Endothelial cell of umbilical vein (primary cell): ENCODE data around the gene ECE2. TPM values are rescaled to one million over a fixed set of nuclear protein-coding genes. Genes with fewer than 3 reads are reported as not detected.
A peak's percentile ranks its signal among the peaks of the same experiment; 100 is the strongest.

Source experiments
- BruUV-seq: library from RNA; stranded (reverse); fragments of 400-500 nt; replicated peaks from 2 replicates; lab custom pipeline; 2021; lab: Mats Ljungman, UMichigan
- CTCF ChIA-PET: fragments of 300-600, 350-600 bp; sonication (Branson Sonifier 250); formaldehyde crosslinking; loops from one replicate; lab custom pipeline; 2021; ENCODE audit warnings: antibody characterized with exemption, inconsistent platforms; lab: Charles Lee
- POLR2A ChIA-PET: fragments of 300-600, 350-600 bp; sonication (Branson Sonifier 250); formaldehyde crosslinking; loops from one replicate; lab custom pipeline; 2021; ENCODE audit warnings: antibody characterized with exemption, inconsistent platforms; lab: Charles Lee
- DNase-seq: peaks from one replicate; pipeline ENCODE4 v3.0.0-alpha.2; 2011; ENCODE audit warnings: low read depth, low spot score
- FAIRE-seq: peaks from 2 replicates; lab custom pipeline; 2011; peaks lifted over from hg19 to GRCh38; lab: Jason Lieb, UNC
- H2AFZ ChIP-seq: 2 replicates; pipeline ENCODE4 v1.6.0; 2012; ENCODE audit warnings: low read depth, low read length, control low read depth, inconsistent platforms
- H3K27ac ChIP-seq: 2 replicates; pipeline ENCODE4 v1.5.1; 2011; ENCODE audit warnings: low read depth, mild to moderate bottlenecking, control low read depth, low read length, moderate library complexity; ENCODE audit not compliant: insufficient read depth
- H3K27me3 ChIP-seq, 2 experiments: 2 replicates each; pipeline versions ENCODE4 v1.6.0 to v1.6.1; 2011; ENCODE audit warnings: low read length in 2 of 2, mixed read lengths in 1 of 2; ENCODE audit not compliant: control insufficient read depth in 2 of 2, insufficient read depth in 2 of 2
- H3K36me3 ChIP-seq, 2 experiments: 2 replicates in 1 of 2; 3 replicates in 1 of 2; pipeline ENCODE4 v1.5.1; 2011; ENCODE audit warnings: low read length in 2 of 2, mild to moderate bottlenecking in 1 of 2, moderate library complexity in 1 of 2; ENCODE audit not compliant: control insufficient read depth in 2 of 2, insufficient read depth in 2 of 2; ENCODE audit errors: extremely low read depth in 1 of 2
- H3K4me1 ChIP-seq: 3 replicates; pipeline ENCODE4 v1.5.1; 2011; ENCODE audit warnings: mild to moderate bottlenecking, low read length; ENCODE audit not compliant: control insufficient read depth, insufficient read depth; ENCODE audit errors: extremely low read depth
- H3K4me2 ChIP-seq: 2 replicates; pipeline ENCODE4 v1.6.1; 2011; ENCODE audit warnings: low read length, control low read depth, mixed read lengths; ENCODE audit not compliant: insufficient read depth
- H3K4me3 ChIP-seq, 3 experiments: fragments of 200-600 bp in 1 of 3; sonication (generic), shearing (Covaris generic) in 1 of 3; replicated peaks in 1 of 3; 2 replicates each; pipeline ENCODE4 v1.5.1; 2011 to 2016; ENCODE audit warnings: control low read depth in 3 of 3, low read length in 3 of 3, mild to moderate bottlenecking in 2 of 3, inconsistent platforms in 1 of 3, low read depth in 1 of 3, moderate library complexity in 1 of 3; ENCODE audit not compliant: insufficient read depth in 1 of 3
- H3K79me2 ChIP-seq: 2 replicates; pipeline ENCODE4 v1.6.0; 2012; ENCODE audit warnings: low read length, inconsistent platforms; ENCODE audit not compliant: control insufficient read depth, insufficient read depth
- H3K9ac ChIP-seq: replicated peaks from 2 replicates; pipeline ENCODE3; 2011; ENCODE audit warnings: low read length, control low read depth; ENCODE audit not compliant: insufficient read depth; ENCODE audit errors: extremely low read depth
- H3K9me1 ChIP-seq: replicated peaks from 3 replicates; pipeline ENCODE4 v1.6.0; 2011; ENCODE audit warnings: mild to moderate bottlenecking, low read length; ENCODE audit not compliant: control insufficient read depth, insufficient read depth; ENCODE audit errors: extremely low read depth
- H3K9me3 ChIP-seq: replicated peaks from 2 replicates; pipeline ENCODE4 v1.5.1; 2012; ENCODE audit warnings: low read length, inconsistent platforms; ENCODE audit not compliant: control insufficient read depth, insufficient read depth
- H4K20me1 ChIP-seq: replicated peaks from 2 replicates; pipeline ENCODE3; 2011; ENCODE audit warnings: mild to moderate bottlenecking, low read length; ENCODE audit not compliant: control insufficient read depth, insufficient read depth; ENCODE audit errors: extremely low read depth
- EZH2 ChIP-seq: IDR thresholded peaks from 2 replicates; pipeline ENCODE4 v1.6.1; 2012; ENCODE audit warnings: borderline replicate concordance, low read depth, mild to moderate bottlenecking, moderate library complexity, low read length, inconsistent platforms; ENCODE audit not compliant: severe bottlenecking
- FOS ChIP-seq: IDR thresholded peaks from 2 replicates; pipeline ENCODE4 v1.6.1; 2011; ENCODE audit warnings: mild to moderate bottlenecking, low read length, moderate library complexity, borderline replicate concordance; ENCODE audit not compliant: insufficient read depth
- GATA2 ChIP-seq: IDR thresholded peaks from 2 replicates; pipeline ENCODE4 v1.7.0; 2011; ENCODE audit warnings: low read depth, mild to moderate bottlenecking, moderate library complexity, mixed read lengths, low read length; ENCODE audit not compliant: insufficient read length, insufficient read depth
- JUN ChIP-seq: IDR thresholded peaks from 2 replicates; pipeline ENCODE4 v1.6.1; 2011; ENCODE audit warnings: borderline replicate concordance, low read depth; ENCODE audit not compliant: insufficient read length, insufficient read depth
- POLR2A ChIP-seq: IDR thresholded peaks from 2 replicates; pipeline ENCODE4 v1.6.1; 2012; ENCODE audit warnings: low read depth, mild to moderate bottlenecking, control low read depth, low read length
- POLR2AphosphoS5 ChIP-seq: IDR thresholded peaks from 2 replicates; pipeline ENCODE4 v1.6.1; 2012; ENCODE audit warnings: low read depth, mild to moderate bottlenecking, control low read depth, low read length, moderate library complexity; ENCODE audit not compliant: insufficient read depth
- dilution Hi-C: fragments of 300-500 bp; cut with MboI; formaldehyde crosslinking; loops from one replicate; pipeline ENCODE4 v1.15.0; 2019; ENCODE audit warnings: low sequenced_read_pairs; ENCODE audit not compliant: extremely low pct_ligation_motif_present
- intact Hi-C: fragments of 100-400 bp; cut with micrococcal nuclease; formaldehyde crosslinking; loops from one replicate; pipeline ENCODE4 v1.10.0; 2022
- polyA plus RNA-seq, 4 experiments: library from polyadenylated mRNA; depleted of rRNA in 3 of 4; stranded (reverse) in 3 of 4; unstranded in 1 of 4; fragments of >200 nt; gene quantifications; 2 replicates each; pipeline versions ENCODE4 v1.2.1 to v1.2.3, GENCODE V29; 2011 to 2012; ENCODE audit warnings: missing spikeins in 1 of 4
- total RNA-seq: library from RNA; stranded (reverse); gene quantifications from 2 replicates; pipeline ENCODE4 v1.2.3, GENCODE V29; 2021

The ECE2 gene
- total and polyA plus RNA-seq, 2 donors (not counting 3 experiments of a cell fraction or from before 2014, with no cell fraction given), result not detected

DNA sequence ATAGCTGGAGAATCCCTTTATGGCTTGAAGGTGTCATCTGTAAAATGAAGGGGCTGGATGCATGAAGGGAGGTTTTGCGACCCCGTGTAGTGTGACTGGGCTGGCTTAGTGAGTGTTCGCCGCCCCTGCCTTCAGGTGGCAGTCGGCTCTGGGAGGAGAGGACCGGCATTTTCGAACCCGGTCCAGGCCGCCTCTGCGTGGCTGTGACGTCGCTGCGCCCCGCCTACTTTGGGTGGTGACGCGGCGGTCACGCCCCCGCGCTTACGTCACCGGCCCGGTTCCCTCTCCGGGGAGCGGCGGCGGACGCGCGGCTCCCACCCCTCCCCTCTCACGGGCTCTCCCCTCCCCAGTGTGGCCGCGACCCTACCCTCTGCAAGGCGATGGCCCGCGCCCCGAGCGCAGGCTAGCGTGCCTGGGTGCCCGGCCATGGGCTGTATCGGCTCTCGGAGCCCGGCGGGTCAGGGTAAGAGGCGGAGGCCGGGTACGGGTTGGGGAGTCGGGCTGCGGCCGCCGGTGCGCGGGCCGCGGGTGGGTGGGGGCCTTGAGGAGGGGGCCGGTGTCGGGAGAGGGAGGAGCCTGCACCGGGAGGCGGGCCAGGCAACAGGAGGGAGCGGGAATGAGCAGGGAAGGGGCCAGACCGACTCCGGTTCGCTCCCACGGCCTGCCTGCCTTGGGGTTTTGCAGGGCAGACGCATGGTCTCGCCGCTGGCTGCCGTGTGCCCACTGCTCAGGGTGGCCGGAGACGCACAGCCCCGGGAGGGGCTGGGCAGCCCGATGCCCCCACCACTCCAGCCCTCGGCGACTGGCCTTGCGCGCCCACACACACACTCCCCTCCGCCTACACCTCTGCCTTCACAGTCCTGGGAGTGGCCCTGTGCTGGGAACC lies 60.1 kb downstream of the ECE2 start:
- H3K9me1 ChIP-seq, result no peaks in the 10 kb centered on the region
- no peaks in the 10 kb centered on the region for H3K9me3 ChIP-seq
- peaks cover 80% of the 10 kb centered on the region for H3K4me1 ChIP-seq
- H3K4me2 ChIP-seq, result peak overlapping the region; percentile 73
- peak overlapping the region; percentile 31 to 62 (median 54) for H3K4me3 ChIP-seq
- dilution Hi-C loops (no loop called here), intact Hi-C loops (loop anchor here (10.0 kb wide), 1 partner anchor 1599 kb away; the partner anchor contains the start of gene TRA2B)
- DNase-seq (peak; percentile 81), FAIRE-seq (peak; percentile 79)
- H4K20me1 ChIP-seq, result no peaks in the 10 kb centered on the region
- POLR2A ChIA-PET, result interaction anchor here (1.0 kb wide), 1 partner anchor 16 kb away, joined by 3 read pairs; no protein-coding TSS in a partner anchor
- H3K27ac ChIP-seq, result peak overlapping the region; percentile 99
- H3K27me3 ChIP-seq, result no peaks in the 10 kb centered on the region
- H3K36me3 ChIP-seq, result peaks cover 18 to 24% of the 10 kb centered on the region in 2 experiments
- CTCF ChIA-PET, result interaction anchor here (1.1 to 1.6 kb wide), 3 partner anchors 10 to 30 kb away, joined by 4 to 7 read pairs (median 4); no protein-coding TSS in a partner anchor
- H3K9ac ChIP-seq, result peak overlapping the region; percentile 76
- H3K79me2 ChIP-seq, result peaks cover 41% of the 10 kb centered on the region
- H2AFZ ChIP-seq, result no peak overlapping the region
- TF ChIP-seq POLR2AphosphoS5 (peak; percentile 84), GATA2 (no peak), JUN (peak; percentile 5), POLR2A (no peak), EZH2 (no peak), FOS (peak; percentile 14)
- BruUV-seq, result no TSS peak
